Mesenchymal stem cell (in vitro differentiated cells and primary cell): ENCODE data around the gene ZSWIM3.
A peak's percentile ranks its signal among the peaks of the same experiment; 100 is the strongest.

Experiments
- DNase-seq: peaks from one replicate; pipeline ENCODE4 v3.0.0-alpha.2; 2013
- H2AFZ ChIP-seq: one replicate; pipeline ENCODE4 v1.6.1; 2013; ENCODE audit warnings: low read depth, mild to moderate bottlenecking, control low read depth, inconsistent platforms, low read length, moderate library complexity
- H2AK5ac ChIP-seq: 2 replicates; pipeline ENCODE4 v1.6.1; 2013; ENCODE audit warnings: low read length, moderate library complexity, mild to moderate bottlenecking, inconsistent platforms; ENCODE audit not compliant: severe bottlenecking
- H2BK120ac ChIP-seq: one replicate; pipeline ENCODE4 v1.6.1; 2013; ENCODE audit warnings: low read depth, mild to moderate bottlenecking, inconsistent platforms, low read length, moderate library complexity
- H2BK12ac ChIP-seq, 2 experiments: one replicate each; pipeline ENCODE4 v1.6.1; 2013; ENCODE audit warnings: inconsistent platforms in 2 of 2, low read length in 2 of 2, mild to moderate bottlenecking in 2 of 2, moderate library complexity in 2 of 2, control low read depth in 1 of 2
- H2BK15ac ChIP-seq: one replicate; pipeline ENCODE4 v1.6.1; 2013; ENCODE audit warnings: mild to moderate bottlenecking, low read depth, inconsistent platforms; ENCODE audit not compliant: poor library complexity, severe bottlenecking
- H2BK5ac ChIP-seq: 2 replicates; pipeline ENCODE4 v1.6.1; 2013; ENCODE audit warnings: low read depth, mild to moderate bottlenecking, low read length, control low read depth, inconsistent platforms; ENCODE audit not compliant: poor library complexity, severe bottlenecking
- H3K14ac ChIP-seq, 2 experiments: one replicate each; pipeline ENCODE4 v1.6.1; 2013; ENCODE audit warnings: inconsistent platforms in 2 of 2, low read length in 2 of 2, control low read depth in 1 of 2, mild to moderate bottlenecking in 1 of 2, moderate library complexity in 1 of 2
- H3K18ac ChIP-seq, 2 experiments: one replicate each; pipeline ENCODE4 v1.6.1; 2013; ENCODE audit warnings: inconsistent platforms in 2 of 2, low read length in 2 of 2, control low read depth in 1 of 2, low read depth in 1 of 2, mild to moderate bottlenecking in 1 of 2
- H3K23ac ChIP-seq, 2 experiments: one replicate each; pipeline ENCODE4 v1.6.1; 2013; ENCODE audit warnings: inconsistent platforms in 2 of 2, low read length in 2 of 2, mild to moderate bottlenecking in 2 of 2, moderate library complexity in 2 of 2, control low read depth in 1 of 2
- H3K27ac ChIP-seq: 2 replicates; pipeline ENCODE4 v1.5.1; 2013; ENCODE audit warnings: mild to moderate bottlenecking, moderate library complexity, low read length, control low read depth, inconsistent platforms; ENCODE audit not compliant: poor library complexity, severe bottlenecking
- H3K27me3 ChIP-seq, 2 experiments: 2 replicates each; pipeline versions ENCODE4 v1.6.1 to v1.7.0; 2013; ENCODE audit warnings: low read length in 2 of 2, mild to moderate bottlenecking in 2 of 2, moderate library complexity in 2 of 2, control low read depth in 1 of 2, inconsistent platforms in 1 of 2; ENCODE audit not compliant: control insufficient read depth in 1 of 2, insufficient read depth in 1 of 2
- H3K36me3 ChIP-seq, 2 experiments: 2 replicates each; pipeline versions ENCODE4 v1.6.1 to v1.7.0; 2013; ENCODE audit warnings: low read length in 2 of 2, control low read depth in 1 of 2, inconsistent platforms in 1 of 2, low read depth in 1 of 2, mild to moderate bottlenecking in 1 of 2; ENCODE audit not compliant: insufficient read depth in 2 of 2, control insufficient read depth in 1 of 2
- H3K4ac ChIP-seq, 2 experiments: one replicate each; pipeline ENCODE4 v1.6.1; 2013; ENCODE audit warnings: inconsistent platforms in 2 of 2, low read length in 2 of 2, mild to moderate bottlenecking in 2 of 2, moderate library complexity in 2 of 2, control low read depth in 1 of 2, low read depth in 1 of 2
- H3K4me1 ChIP-seq: 2 replicates; pipeline ENCODE4 v1.6.1; 2013; ENCODE audit warnings: low read depth, low read length, control low read depth; ENCODE audit not compliant: control insufficient read depth, insufficient read depth
- H3K4me2 ChIP-seq: 2 replicates; pipeline ENCODE4 v1.6.1; 2013; ENCODE audit warnings: low read length, mild to moderate bottlenecking, inconsistent platforms; ENCODE audit not compliant: poor library complexity, severe bottlenecking
- H3K4me3 ChIP-seq, 2 experiments: 2 replicates each; pipeline versions ENCODE4 v1.5.1 to v1.7.0; 2013; ENCODE audit warnings: low read length in 2 of 2, mild to moderate bottlenecking in 2 of 2, control low read depth in 1 of 2, low read depth in 1 of 2; ENCODE audit not compliant: insufficient read depth in 1 of 2
- H3K79me1 ChIP-seq: replicated peaks from 2 replicates; pipeline ENCODE4 v1.6.1; 2013; ENCODE audit warnings: mild to moderate bottlenecking, control low read depth, low read length, inconsistent platforms; ENCODE audit not compliant: poor library complexity, severe bottlenecking
- H3K9ac ChIP-seq: 2 replicates; pipeline ENCODE4 v1.7.0; 2013; ENCODE audit warnings: mild to moderate bottlenecking, low read length, moderate library complexity
- H3K9me3 ChIP-seq: 2 replicates; pipeline ENCODE4 v1.7.0; 2013; ENCODE audit warnings: mild to moderate bottlenecking, low read length; ENCODE audit not compliant: control insufficient read depth
- H4K8ac ChIP-seq: one replicate; pipeline ENCODE4 v1.6.1; 2013; ENCODE audit warnings: inconsistent platforms, mild to moderate bottlenecking, low read length, moderate library complexity
- H4K91ac ChIP-seq: one replicate; pipeline ENCODE4 v1.6.1; 2013; ENCODE audit warnings: mild to moderate bottlenecking, low read length, inconsistent platforms
- WGBS: methylation state at CpG from one replicate; pipeline ENCODE4 v1.1.7; 2013; ENCODE audit warnings: mixed read lengths; 5-methylcytosine and 5-hydroxymethylcytosine counted together

The ZSWIM3 gene

DNA sequence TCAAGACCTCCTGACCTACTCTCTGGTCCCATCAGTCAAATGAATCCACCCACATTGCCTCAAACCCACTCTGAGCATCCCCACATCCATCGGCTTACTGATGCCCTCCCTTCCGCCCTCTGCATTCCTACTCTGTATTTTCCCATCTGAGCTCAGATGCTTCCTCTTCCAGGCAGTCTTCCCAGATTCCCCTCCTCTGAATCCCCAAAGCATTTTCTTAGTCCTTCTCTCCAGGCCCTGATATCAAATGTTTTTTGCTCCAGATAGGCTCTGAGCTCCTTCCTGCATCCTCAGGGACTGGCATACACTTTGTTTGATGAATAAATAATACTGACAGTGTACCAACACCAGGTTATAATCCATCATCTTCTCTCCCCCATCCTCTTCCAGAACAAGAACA, 50.7 kb downstream of the ZSWIM3 start:
- peaks cover 11% of the 10 kb centered on the region for H3K79me1 ChIP-seq
- no peak overlapping the region for H3K4me2 ChIP-seq
- no peak overlapping the region for H2BK120ac ChIP-seq
- no peak overlapping the region for H3K4ac ChIP-seq
- no peak overlapping the region for H3K14ac ChIP-seq
- no peak for DNase-seq
- H3K4me1 ChIP-seq: peaks cover 27% of the 10 kb centered on the region
- no peak overlapping the region for H2BK5ac ChIP-seq
- H2AK5ac ChIP-seq: no peak overlapping the region
- H3K9ac ChIP-seq: no peak overlapping the region
- no peak overlapping the region for H2AFZ ChIP-seq
- H3K27ac ChIP-seq: no peak overlapping the region
- H4K91ac ChIP-seq: no peak overlapping the region
- no peak overlapping the region for H3K18ac ChIP-seq
- 96% methylated on average over 2 of the region's 2 CpGs for WGBS
- H3K9me3 ChIP-seq: no peaks in the 10 kb centered on the region
- H2BK12ac ChIP-seq: no peak overlapping the region
- H3K36me3 ChIP-seq: peaks cover 39 to 43% of the 10 kb centered on the region in 2 experiments
- no peak overlapping the region for H3K23ac ChIP-seq
- no peak overlapping the region for H2BK15ac ChIP-seq
- no peak overlapping the region for H4K8ac ChIP-seq
- no peaks in the 10 kb centered on the region for H3K27me3 ChIP-seq
- no peak overlapping the region for H3K4me3 ChIP-seq

DNA sequence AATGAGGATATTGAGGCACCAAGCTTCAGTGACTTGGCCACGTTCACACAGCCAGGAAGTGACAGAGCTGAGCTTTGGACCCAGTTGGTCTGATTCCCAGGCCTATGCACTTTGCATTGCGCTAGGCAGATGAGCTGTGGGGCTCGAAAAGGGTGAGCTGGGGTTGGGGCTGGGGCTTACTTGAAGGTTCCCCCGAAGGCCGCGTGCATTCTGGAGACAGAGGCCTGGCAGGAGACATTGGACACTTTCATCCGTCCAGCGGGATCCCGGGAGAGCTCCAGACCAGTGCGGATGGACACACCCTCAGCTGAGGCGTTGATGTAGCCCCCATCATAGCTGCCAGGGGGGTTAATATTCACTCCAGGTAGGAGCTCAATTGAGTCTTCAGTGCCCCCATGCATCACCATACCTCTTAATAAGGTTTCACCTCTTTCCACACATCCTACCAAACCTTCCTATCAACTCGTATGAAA, 52.0 kb downstream of the ZSWIM3 start:
- H3K9me3 ChIP-seq: no peaks in the 10 kb centered on the region
- H3K9ac ChIP-seq: no peak overlapping the region
- no peak overlapping the region for H3K14ac ChIP-seq
- no peak overlapping the region for H3K4me2 ChIP-seq
- H3K79me1 ChIP-seq: peaks cover 11% of the 10 kb centered on the region
- H2AFZ ChIP-seq: no peak overlapping the region
- no peak overlapping the region for H3K18ac ChIP-seq
- no peak overlapping the region for H2BK5ac ChIP-seq
- H3K4me1 ChIP-seq: peaks cover 27% of the 10 kb centered on the region
- H3K27me3 ChIP-seq: no peaks in the 10 kb centered on the region
- no peak overlapping the region for H2AK5ac ChIP-seq
- no peak overlapping the region for H3K4me3 ChIP-seq
- H4K8ac ChIP-seq: no peak overlapping the region
- no peak overlapping the region for H3K23ac ChIP-seq
- H2BK12ac ChIP-seq: peak overlapping the region in 1 of 2 experiments; percentile 11
- no peak for DNase-seq
- H2BK15ac ChIP-seq: no peak overlapping the region
- peaks cover 35 to 37% of the 10 kb centered on the region in 2 experiments for H3K36me3 ChIP-seq
- H2BK120ac ChIP-seq: no peak overlapping the region
- no peak overlapping the region for H3K4ac ChIP-seq
- WGBS: 98% methylated on average over 12 of the region's 12 CpGs
- H4K91ac ChIP-seq: no peak overlapping the region
- no peak overlapping the region for H3K27ac ChIP-seq

DNA sequence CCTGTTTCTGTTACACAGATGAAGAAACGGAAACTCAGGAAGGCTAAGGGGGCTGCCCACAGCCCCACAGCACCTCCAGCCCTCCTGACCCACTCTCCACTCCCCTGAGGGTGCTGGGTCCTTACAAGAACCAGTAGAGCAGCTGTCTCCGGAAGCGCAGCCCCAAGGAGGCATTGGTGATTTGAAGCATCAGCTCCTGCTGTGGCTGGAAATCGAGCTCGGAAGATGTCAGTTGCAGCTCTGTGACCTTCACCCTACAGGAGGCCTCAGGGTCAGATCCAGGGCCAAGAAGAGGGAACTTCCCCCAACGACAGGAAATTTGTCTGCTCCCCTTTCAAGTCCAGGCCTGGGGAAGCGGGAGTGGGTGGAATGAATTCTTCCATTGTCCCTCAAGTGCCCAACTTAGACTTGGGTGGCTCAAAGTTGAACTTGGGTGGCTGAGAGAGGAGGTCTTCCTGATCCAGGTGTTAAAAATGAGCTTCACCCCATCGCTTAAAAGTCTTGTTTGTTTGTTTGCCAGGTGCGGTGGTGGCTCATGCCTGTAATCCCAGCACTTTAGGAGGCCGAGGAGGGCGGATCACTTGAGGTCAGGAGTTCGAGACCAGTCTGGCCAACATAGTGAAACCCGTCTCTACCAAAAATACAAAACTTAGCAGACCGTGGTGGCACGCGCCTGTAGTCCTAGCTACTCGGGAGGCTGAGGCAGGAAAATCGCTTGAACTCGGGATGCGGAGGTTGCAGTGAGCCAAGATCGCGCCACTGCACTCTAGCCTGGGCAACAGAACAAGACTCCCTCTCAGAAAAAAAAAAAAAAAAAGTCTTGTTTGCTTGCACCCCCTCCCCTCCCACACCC, 52.6 kb downstream of the ZSWIM3 start:
- no peak for DNase-seq
- Histone ChIP-seq H3K18ac (no peak overlapping the region), H2BK120ac (no peak overlapping the region), H2AFZ (no peak overlapping the region), H2BK15ac (peak overlapping the region; percentile 61), H3K4me1 (peaks cover 20% of the 10 kb centered on the region), H3K4me2 (no peak overlapping the region), H3K27ac (no peak overlapping the region), H2AK5ac (no peak overlapping the region), H3K4ac (no peak overlapping the region), H3K27me3 (no peaks in the 10 kb centered on the region), H3K9ac (no peak overlapping the region), H4K8ac (no peak overlapping the region), H3K79me1 (peaks cover 11% of the 10 kb centered on the region), H3K23ac (no peak overlapping the region), H3K9me3 (no peaks in the 10 kb centered on the region), H4K91ac (no peak overlapping the region), H2BK5ac (no peak overlapping the region), H3K14ac (no peak overlapping the region), H3K36me3 (peaks cover 29 to 30% of the 10 kb centered on the region in 2 experiments), H3K4me3 (peak overlapping the region in 1 of 2 experiments; percentile 56), H2BK12ac (no peak overlapping the region)
- WGBS: 92% methylated on average over 21 of the region's 22 CpGs

DNA sequence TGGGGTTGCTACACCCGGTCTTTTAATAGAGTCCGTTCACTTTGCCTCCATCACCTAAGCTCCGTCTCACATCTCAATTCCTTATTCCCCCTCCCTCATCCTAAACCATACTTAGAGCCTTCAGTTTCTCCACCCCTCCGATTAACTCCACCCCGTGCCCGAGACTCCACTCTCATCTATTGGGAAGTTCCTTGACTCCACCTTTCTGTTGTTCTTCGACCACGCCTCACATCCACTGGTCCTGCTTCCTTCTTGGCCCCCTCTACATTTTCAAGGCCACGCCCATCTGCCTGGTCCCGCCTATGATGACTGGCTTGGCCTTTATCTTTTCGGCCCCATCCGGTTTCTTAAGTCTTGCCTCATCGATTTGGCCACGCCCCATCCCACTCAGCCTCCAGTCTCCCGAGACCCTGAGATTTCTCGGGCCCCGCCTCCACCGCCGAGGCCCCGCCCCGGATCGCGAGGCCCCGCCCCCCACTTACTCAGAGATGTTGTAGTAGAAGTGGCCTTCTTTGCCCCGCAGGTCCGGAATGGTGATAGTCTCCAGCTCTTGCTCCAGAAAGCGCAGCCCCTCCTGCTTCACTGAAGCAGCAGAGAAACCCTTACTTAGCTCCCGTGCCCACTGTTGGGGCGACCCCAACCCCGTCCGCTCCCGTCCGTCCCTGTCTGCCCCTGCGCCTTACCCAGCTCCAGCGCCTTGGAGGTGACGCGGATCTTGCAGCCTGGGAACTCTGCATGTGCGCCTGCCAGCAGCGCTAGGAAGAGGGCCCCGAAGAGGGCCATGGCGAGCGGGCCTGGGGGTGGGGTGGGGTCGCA, 53.5 kb downstream of the ZSWIM3 start:
- peak overlapping the region in 1 of 2 experiments; percentile 90 for H3K14ac ChIP-seq
- H3K4ac ChIP-seq: peak overlapping the region; percentile 33 to 68
- peak overlapping the region; percentile 81 for H3K9ac ChIP-seq
- H2AK5ac ChIP-seq: no peak overlapping the region
- H3K4me3 ChIP-seq: peak overlapping the region; percentile 72 to 75
- peak overlapping the region; percentile 61 for H2BK15ac ChIP-seq
- peak overlapping the region; percentile 92 to 99 for H3K18ac ChIP-seq
- no peak overlapping the region for H3K23ac ChIP-seq
- H3K9me3 ChIP-seq: no peaks in the 10 kb centered on the region
- 7% methylated on average over 40 of the region's 43 CpGs for WGBS
- H3K27ac ChIP-seq: peak overlapping the region; percentile 78
- peaks cover 19% of the 10 kb centered on the region for H3K4me1 ChIP-seq
- peaks cover 23 to 24% of the 10 kb centered on the region in 2 experiments for H3K36me3 ChIP-seq
- H4K91ac ChIP-seq: peak overlapping the region; percentile 63
- peak overlapping the region; percentile 87 for H4K8ac ChIP-seq
- H3K4me2 ChIP-seq: peak overlapping the region; percentile 88
- no peak overlapping the region for H2BK120ac ChIP-seq
- H2BK5ac ChIP-seq: no peak overlapping the region
- H2BK12ac ChIP-seq: no peak overlapping the region
- no peaks in the 10 kb centered on the region for H3K27me3 ChIP-seq
- peak; percentile 99 for DNase-seq
- no peak overlapping the region for H2AFZ ChIP-seq
- H3K79me1 ChIP-seq: peaks cover 11% of the 10 kb centered on the region
